Measurements from ENCODE around the gene GREM2. TPM values are rescaled to one million over a fixed set of nuclear protein-coding genes. Genes with fewer than 3 reads are reported as not detected.

The GREM2 gene
- total RNA-seq, 1 experiment from 2014 or later: not detected

DNA sequence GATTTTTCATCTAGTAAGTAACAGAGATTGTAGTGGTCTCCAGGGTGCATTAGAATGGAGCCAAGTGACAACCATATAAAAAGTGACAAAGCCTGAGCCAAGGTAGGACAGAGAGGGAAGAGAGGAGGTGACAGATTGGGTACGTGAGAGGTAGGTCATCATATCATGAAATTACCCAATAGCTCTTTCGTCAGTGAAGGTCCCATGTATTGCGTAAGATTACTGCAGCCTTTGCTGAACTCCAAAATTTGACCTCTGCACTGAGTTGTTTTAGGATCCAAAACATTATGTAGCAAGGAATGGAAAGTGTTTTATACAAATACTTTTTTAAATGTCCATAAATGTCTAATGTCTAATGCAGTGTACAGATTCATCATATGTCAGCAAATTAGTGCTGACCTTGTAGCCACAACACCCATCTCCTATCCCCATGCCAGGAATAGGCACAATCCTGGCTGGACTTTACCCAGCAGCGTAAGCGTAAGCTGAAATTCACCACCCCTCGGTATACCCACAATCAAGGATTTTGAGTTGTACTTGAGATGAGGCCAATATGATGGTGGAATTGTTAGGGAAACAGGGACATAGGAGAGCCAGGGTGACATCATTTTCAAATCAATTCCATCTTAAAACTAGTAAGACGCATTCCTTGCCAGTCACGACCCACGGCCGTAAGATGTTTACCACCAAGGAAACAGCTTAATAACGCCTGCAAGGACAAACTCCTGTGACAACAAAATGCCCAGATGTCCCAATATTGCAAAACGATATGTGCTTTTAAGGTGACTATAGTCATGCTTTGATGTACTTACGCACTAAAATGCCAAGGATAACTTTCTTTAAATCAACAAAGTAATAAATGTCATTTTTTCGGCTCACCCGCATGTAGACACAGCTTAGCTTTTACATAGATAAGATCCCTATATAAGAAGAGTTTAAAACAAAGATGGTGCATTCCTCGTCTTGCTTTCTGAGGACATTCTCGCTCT, 38.1 kb upstream of the GREM2 start:
- Mint-ChIP-seq H3K9me3 (no peaks in the 10 kb centered on the region), H3K36me3 (ENCODE audit: insufficient read depth in 1 of 3, low read depth in 3 of 3) (no peaks in the 10 kb centered on the region; a peak in 1 of 7 replicates), H3K4me1 (no peaks in the 10 kb centered on the region), H3K4me3 (no peak overlapping the region), H3K27ac (no peak overlapping the region; a peak in 1 of 7 replicates), H3K27me3 (ENCODE audit: low read depth) (no peaks in the 10 kb centered on the region)
- Histone ChIP-seq H3K79me2 (ENCODE audit: insufficient read depth, low read length) (no peaks in the 10 kb centered on the region), H3K9ac (ENCODE audit: extremely low read depth, insufficient read length, low read length) (no peak overlapping the region), H4K8ac (replicated peaks; ENCODE audit: insufficient read length, low read depth, low read length) (no peak overlapping the region), H3K14ac (ENCODE audit: insufficient read depth, low read length) (no peak overlapping the region), H2BK15ac (ENCODE audit: low read depth, low read length) (no peak overlapping the region), H3K4me1 (ENCODE audit: insufficient read depth, low read length) (no peaks in the 10 kb centered on the region), H4K91ac (ENCODE audit: insufficient read length, low read depth, low read length) (no peak overlapping the region), H2AFZ (ENCODE audit: low read length) (no peak overlapping the region), H2BK12ac (ENCODE audit: insufficient read length, low read depth, low read length) (no peak overlapping the region), H2BK120ac (ENCODE audit: low read depth, low read length, poor library complexity, severe bottlenecking) (no peak overlapping the region), H3K79me1 (ENCODE audit: insufficient read depth, low read depth, low read length, poor library complexity, severe bottlenecking) (no peaks in the 10 kb centered on the region), H2BK5ac (ENCODE audit: insufficient read length, low read length) (no peak overlapping the region), H3K9me3 (ENCODE audit: control insufficient read depth, low read depth, low read length) (no peaks in the 10 kb centered on the region), H3K56ac (ENCODE audit: insufficient read length, low read depth, low read length) (no peak overlapping the region), H3K4me2 (ENCODE audit: insufficient read depth, insufficient read length, low read length) (no peak overlapping the region), H2BK20ac (ENCODE audit: low read depth, low read length, poor library complexity, severe bottlenecking) (no peak overlapping the region), H3K27ac (ENCODE audit: insufficient read length, low read depth, low read length) (no peak overlapping the region), H3K23ac (ENCODE audit: insufficient read length, low read depth, low read length) (no peak overlapping the region), H3K23me2 (ENCODE audit: insufficient read length, low read depth, low read length, poor library complexity, severe bottlenecking) (no peaks in the 10 kb centered on the region), H4K5ac (ENCODE audit: insufficient read length, low read depth, low read length) (no peak overlapping the region), H3K18ac (ENCODE audit: insufficient read length, low read depth, low read length) (no peak overlapping the region), H3K4ac (ENCODE audit: low read depth, low read length) (no peak overlapping the region), H3K27me3 (ENCODE audit: insufficient read depth, low read length) (no peaks in the 10 kb centered on the region; the same call in 1 of the 2 replicates), H2AK5ac (ENCODE audit: insufficient read length, low read length) (no peak overlapping the region), H4K20me1 (ENCODE audit: control insufficient read depth, insufficient read depth, insufficient read length) (no peaks in the 10 kb centered on the region), H3T11ph (ENCODE audit: low read length) (no peak overlapping the region)
- DNase-seq: no peak
- TF ChIP-seq, protein P1, sequence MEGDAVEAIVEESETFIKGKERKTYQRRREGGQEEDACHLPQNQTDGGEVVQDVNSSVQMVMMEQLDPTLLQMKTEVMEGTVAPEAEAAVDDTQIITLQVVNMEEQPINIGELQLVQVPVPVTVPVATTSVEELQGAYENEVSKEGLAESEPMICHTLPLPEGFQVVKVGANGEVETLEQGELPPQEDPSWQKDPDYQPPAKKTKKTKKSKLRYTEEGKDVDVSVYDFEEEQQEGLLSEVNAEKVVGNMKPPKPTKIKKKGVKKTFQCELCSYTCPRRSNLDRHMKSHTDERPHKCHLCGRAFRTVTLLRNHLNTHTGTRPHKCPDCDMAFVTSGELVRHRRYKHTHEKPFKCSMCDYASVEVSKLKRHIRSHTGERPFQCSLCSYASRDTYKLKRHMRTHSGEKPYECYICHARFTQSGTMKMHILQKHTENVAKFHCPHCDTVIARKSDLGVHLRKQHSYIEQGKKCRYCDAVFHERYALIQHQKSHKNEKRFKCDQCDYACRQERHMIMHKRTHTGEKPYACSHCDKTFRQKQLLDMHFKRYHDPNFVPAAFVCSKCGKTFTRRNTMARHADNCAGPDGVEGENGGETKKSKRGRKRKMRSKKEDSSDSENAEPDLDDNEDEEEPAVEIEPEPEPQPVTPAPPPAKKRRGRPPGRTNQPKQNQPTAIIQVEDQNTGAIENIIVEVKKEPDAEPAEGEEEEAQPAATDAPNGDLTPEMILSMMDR (conservative IDR thresholded peaks at IDR 0.05): no peak
- WGBS (ENCODE audit: extremely low coverage, insufficient read length, low lambda C conversion rate): no CpG with 5 or more reads among the region's 17 CpGs
